CD4-positive, alpha-beta T cell (primary cell): Measurements from ENCODE around the gene NPAS3. TPM values are rescaled to one million over a fixed set of nuclear protein-coding genes. Genes with fewer than 3 reads are reported as not detected.

Experiments used
- ATAC-seq: fragments of 200-7000 bp; cut with Tn5 transposase; one replicate; pipeline ENCODE4 v1.10.0; 2022; ENCODE audit warnings: mild to moderate bottlenecking; ENCODE audit not compliant: poor library complexity
- CTCF ChIA-PET: fragments of 350-600 bp; sonication (Branson Sonifier 250); formaldehyde crosslinking; loops from one replicate; lab custom pipeline; 2021; ENCODE audit warnings: antibody characterized with exemption, inconsistent platforms; lab: Charles Lee
- POLR2A ChIA-PET: fragments of 350-600 bp; sonication (Branson Sonifier 250); formaldehyde crosslinking; loops from one replicate; lab custom pipeline; 2021; ENCODE audit warnings: antibody characterized with exemption, inconsistent platforms; lab: Charles Lee
- DNase-seq, 14 experiments: peaks; one replicate each; pipeline ENCODE4 v3.0.0-alpha.2; 2013 to 2020; ENCODE audit warnings: mixed read lengths in 2 of 14
- H3K27ac ChIP-seq, 2 donors: one replicate each; pipeline versions ENCODE4 v1.5.1 to v1.7.0; 2013; ENCODE audit warnings: low read length in 2 of 2, low read depth in 1 of 2, mild to moderate bottlenecking in 1 of 2
- H3K27me3 ChIP-seq, 2 experiments: 1 replicate in 1 of 2; 2 replicates in 1 of 2; pipeline versions ENCODE4 v1.6.1 to v1.7.0; 2013; ENCODE audit warnings: low read length in 2 of 2, control low read depth in 1 of 2, mild to moderate bottlenecking in 1 of 2, moderate library complexity in 1 of 2; ENCODE audit not compliant: insufficient read depth in 2 of 2, control insufficient read depth in 1 of 2
- H3K36me3 ChIP-seq: one replicate; pipeline ENCODE4 v1.6.1; 2013; ENCODE audit warnings: low read length, control low read depth; ENCODE audit not compliant: insufficient read depth
- H3K4me1 ChIP-seq: one replicate; pipeline ENCODE4 v1.6.1; 2013; ENCODE audit warnings: low read length, control low read depth; ENCODE audit not compliant: insufficient read depth
- H3K4me3 ChIP-seq: one replicate; pipeline ENCODE4 v1.5.1; 2013; ENCODE audit warnings: mild to moderate bottlenecking, low read length, moderate library complexity
- H3K9me3 ChIP-seq, 2 experiments: 1 replicate in 1 of 2; 2 replicates in 1 of 2; pipeline versions ENCODE4 v1.6.1 to v1.7.0; 2013; ENCODE audit warnings: low read length in 2 of 2, mild to moderate bottlenecking in 2 of 2, control low read depth in 1 of 2, moderate library complexity in 1 of 2; ENCODE audit not compliant: control insufficient read depth in 1 of 2, insufficient read depth in 1 of 2
- H3K27ac Mint-ChIP-seq: one replicate; pipeline ENCODE4 v1.8.0; 2020; ENCODE audit warnings: mixed read lengths
- H3K27me3 Mint-ChIP-seq: one replicate; pipeline ENCODE4 v1.8.0; 2021; ENCODE audit warnings: mixed read lengths
- H3K36me3 Mint-ChIP-seq: one replicate; pipeline ENCODE4 v1.8.0; 2021; ENCODE audit warnings: low read depth, mixed read lengths
- H3K4me1 Mint-ChIP-seq: one replicate; pipeline ENCODE4 v1.8.0; 2021; ENCODE audit warnings: low read depth, mixed read lengths
- H3K4me3 Mint-ChIP-seq: one replicate; pipeline ENCODE4 v1.8.0; 2020; ENCODE audit warnings: mild to moderate bottlenecking, mixed read lengths
- H3K9me3 Mint-ChIP-seq: one replicate; pipeline ENCODE4 v1.8.0; 2020; ENCODE audit warnings: mixed read lengths
- intact Hi-C, 2 experiments: fragments of 100-400 bp; cut with DNase I in 1 of 2; cut with micrococcal nuclease in 1 of 2; formaldehyde crosslinking; loops; one replicate each; pipeline versions ENCODE4 v1.15.1 to v1.9.0; 2023 to 2025; cut with DNase I, micrococcal nuclease
- total RNA-seq, 174 experiments: library from RNA in 2 of 174; stranded (reverse) in 2 of 174; gene quantifications; one replicate each; pipeline ENCODE4 v1.2.3 and lab custom pipeline; 2021 to 2026
- TF ChIP-seq, protein P1 (sequence below): fragments of 200-600 bp; IDR thresholded peaks from one replicate; pipeline ENCODE4 v1.8.0; 2022; ENCODE audit warnings: antibody characterized with exemption, mild to moderate bottlenecking

NPAS3 gene
- total RNA-seq, 2 experiments from 2014 or later: not detected

DNA sequence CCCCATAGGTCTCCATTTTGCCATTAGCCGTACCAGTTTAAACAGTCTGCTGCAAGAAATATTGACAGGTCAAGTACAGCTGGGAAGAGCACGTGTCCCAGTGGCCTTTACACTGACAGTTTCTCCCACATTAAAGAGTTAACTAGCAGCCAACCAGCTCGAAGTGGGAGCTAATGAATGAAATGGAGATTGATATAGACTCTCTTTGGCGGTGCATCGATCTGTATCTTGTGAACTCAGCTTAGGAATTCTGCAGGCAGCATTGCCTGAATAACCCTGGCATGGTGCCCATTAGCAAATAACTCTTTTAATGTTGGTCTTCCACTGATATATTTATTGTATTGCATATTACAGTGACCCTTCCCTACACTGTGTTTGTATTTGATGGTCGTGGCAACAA lies 692.8 kb downstream of the NPAS3 start:
- Mint-ChIP-seq H3K36me3 (no peaks in the 10 kb centered on the region), H3K27ac (no peak overlapping the region), H3K4me1 (no peaks in the 10 kb centered on the region), H3K9me3 (no peaks in the 10 kb centered on the region), H3K27me3 (no peaks in the 10 kb centered on the region), H3K4me3 (no peak overlapping the region)
- DNase-seq (no peak), ATAC-seq (no peak)
- ChIA-PET POLR2A (no interaction called here), CTCF (no interaction called here)
- intact Hi-C loops: no loop called here
- TF ChIP-seq, protein P1, sequence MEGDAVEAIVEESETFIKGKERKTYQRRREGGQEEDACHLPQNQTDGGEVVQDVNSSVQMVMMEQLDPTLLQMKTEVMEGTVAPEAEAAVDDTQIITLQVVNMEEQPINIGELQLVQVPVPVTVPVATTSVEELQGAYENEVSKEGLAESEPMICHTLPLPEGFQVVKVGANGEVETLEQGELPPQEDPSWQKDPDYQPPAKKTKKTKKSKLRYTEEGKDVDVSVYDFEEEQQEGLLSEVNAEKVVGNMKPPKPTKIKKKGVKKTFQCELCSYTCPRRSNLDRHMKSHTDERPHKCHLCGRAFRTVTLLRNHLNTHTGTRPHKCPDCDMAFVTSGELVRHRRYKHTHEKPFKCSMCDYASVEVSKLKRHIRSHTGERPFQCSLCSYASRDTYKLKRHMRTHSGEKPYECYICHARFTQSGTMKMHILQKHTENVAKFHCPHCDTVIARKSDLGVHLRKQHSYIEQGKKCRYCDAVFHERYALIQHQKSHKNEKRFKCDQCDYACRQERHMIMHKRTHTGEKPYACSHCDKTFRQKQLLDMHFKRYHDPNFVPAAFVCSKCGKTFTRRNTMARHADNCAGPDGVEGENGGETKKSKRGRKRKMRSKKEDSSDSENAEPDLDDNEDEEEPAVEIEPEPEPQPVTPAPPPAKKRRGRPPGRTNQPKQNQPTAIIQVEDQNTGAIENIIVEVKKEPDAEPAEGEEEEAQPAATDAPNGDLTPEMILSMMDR: no peak
- Histone ChIP-seq H3K36me3 (no peaks in the 10 kb centered on the region), H3K27ac (no peak overlapping the region), H3K4me1 (no peaks in the 10 kb centered on the region), H3K4me3 (no peak overlapping the region), H3K27me3 (no peaks in the 10 kb centered on the region), H3K9me3 (no peaks in the 10 kb centered on the region)

DNA sequence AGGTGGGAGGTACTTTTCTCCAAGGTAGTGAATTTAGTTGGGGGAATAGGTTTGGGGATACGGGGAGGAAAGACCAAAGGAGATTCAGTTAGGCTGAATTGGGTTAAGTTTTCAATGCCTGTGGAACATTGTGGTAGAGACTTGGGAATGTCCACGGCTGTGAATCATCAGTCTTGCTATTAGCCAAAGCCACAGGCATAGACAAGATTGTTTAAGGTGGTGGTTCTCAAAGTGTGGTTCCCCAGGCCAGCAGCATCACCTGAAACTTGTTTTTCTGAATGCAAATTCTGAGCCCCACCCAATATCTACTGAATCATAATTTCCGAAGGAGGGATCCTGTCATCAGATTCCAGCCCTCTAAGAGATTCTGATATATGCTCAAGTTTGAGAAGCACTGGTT lies 696.0 kb downstream of the NPAS3 start:
- Mint-ChIP-seq H3K4me1 (no peaks in the 10 kb centered on the region), H3K27ac (no peak overlapping the region), H3K27me3 (no peaks in the 10 kb centered on the region), H3K9me3 (no peaks in the 10 kb centered on the region), H3K4me3 (no peak overlapping the region), H3K36me3 (no peaks in the 10 kb centered on the region)
- no peak overlapping the region for H3K27ac ChIP-seq
- H3K36me3 ChIP-seq: no peaks in the 10 kb centered on the region
- no peaks in the 10 kb centered on the region for H3K4me1 ChIP-seq
- ChIA-PET CTCF (no interaction called here), POLR2A (no interaction called here)
- TF ChIP-seq, protein P1: no peak
- ATAC-seq (no peak), DNase-seq (no peak)
- no peaks in the 10 kb centered on the region for H3K27me3 ChIP-seq
- intact Hi-C loops: no loop called here
- H3K9me3 ChIP-seq: no peaks in the 10 kb centered on the region
- H3K4me3 ChIP-seq: no peak overlapping the region

DNA sequence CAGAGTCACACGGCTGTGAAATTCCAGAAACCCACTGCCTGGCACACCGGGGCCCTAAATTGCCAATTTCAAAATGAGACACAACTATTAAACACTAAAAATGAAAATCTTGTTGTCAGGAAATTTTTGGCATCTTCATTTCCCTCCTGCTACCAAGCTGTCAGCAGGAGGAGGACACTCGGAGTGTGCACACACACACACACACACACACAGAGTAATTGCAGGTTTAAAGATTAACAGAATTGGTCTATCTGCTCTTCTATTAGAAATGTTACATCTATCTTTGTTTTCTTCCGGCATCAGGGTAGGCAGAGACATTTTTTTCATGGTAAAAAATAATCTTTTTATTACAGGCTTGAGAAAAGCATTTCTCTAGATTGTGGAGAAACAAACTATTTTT lies 698.0 kb downstream of the NPAS3 start:
- no peak overlapping the region for H3K4me3 Mint-ChIP-seq
- H3K27me3 Mint-ChIP-seq: no peaks in the 10 kb centered on the region
- Histone ChIP-seq H3K4me3 (no peak overlapping the region), H3K27me3 (no peaks in the 10 kb centered on the region), H3K4me1 (no peaks in the 10 kb centered on the region), H3K27ac (no peak overlapping the region), H3K36me3 (no peaks in the 10 kb centered on the region), H3K9me3 (no peaks in the 10 kb centered on the region)
- no peak overlapping the region for H3K27ac Mint-ChIP-seq
- intact Hi-C loops: no loop called here
- ATAC-seq (no peak), DNase-seq (no peak)
- CTCF ChIA-PET: no interaction called here
- no peaks in the 10 kb centered on the region for H3K9me3 Mint-ChIP-seq
- POLR2A ChIA-PET: no interaction called here
- TF ChIP-seq, protein P1: no peak
- no peaks in the 10 kb centered on the region for H3K4me1 Mint-ChIP-seq
- H3K36me3 Mint-ChIP-seq: no peaks in the 10 kb centered on the region
